Measurements from ENCODE around the gene TNS3. TPM values are rescaled to one million over a fixed set of nuclear protein-coding genes. Genes with fewer than 3 reads are reported as not detected.

The TNS3 gene
- total RNA-seq, 2 donors from 2014 or later: 2.3 to 2.6 TPM

DNA sequence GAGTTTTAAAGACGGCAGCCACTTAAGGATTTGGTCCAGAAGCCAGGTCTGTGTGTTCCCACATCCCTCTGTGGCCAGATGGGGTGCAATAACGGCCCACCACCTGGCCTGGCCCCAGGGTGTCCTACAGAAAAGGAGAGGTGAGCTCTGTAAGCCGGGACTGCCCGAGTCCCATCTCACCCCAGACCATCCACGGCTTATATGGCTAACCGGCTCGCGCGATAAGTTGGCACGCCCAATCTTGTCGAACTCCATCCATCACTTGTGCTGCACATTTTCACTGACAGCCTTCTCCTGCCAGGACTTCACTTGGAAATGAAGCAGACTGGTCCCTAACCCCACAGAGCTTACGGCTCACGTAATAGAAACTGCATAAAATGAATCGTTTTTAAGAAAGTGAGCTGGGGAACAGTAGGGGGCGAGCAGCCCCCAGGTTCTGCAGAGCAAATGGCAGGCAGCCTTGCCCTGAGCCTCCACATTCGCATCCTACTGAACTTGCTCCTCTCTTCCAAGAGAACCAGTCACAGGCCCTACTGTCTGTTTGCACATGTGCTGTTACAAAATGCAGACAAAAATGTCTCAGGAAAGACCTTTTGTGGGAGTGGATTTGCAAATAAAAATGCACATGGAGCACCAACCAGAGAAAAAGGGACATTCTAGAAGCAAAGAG is 98.2 kb downstream of the TNS3 start:
- no peaks in the 10 kb centered on the region for H3K36me3 Mint-ChIP-seq (ENCODE audit: low read depth)
- no peak for DNase-seq

DNA sequence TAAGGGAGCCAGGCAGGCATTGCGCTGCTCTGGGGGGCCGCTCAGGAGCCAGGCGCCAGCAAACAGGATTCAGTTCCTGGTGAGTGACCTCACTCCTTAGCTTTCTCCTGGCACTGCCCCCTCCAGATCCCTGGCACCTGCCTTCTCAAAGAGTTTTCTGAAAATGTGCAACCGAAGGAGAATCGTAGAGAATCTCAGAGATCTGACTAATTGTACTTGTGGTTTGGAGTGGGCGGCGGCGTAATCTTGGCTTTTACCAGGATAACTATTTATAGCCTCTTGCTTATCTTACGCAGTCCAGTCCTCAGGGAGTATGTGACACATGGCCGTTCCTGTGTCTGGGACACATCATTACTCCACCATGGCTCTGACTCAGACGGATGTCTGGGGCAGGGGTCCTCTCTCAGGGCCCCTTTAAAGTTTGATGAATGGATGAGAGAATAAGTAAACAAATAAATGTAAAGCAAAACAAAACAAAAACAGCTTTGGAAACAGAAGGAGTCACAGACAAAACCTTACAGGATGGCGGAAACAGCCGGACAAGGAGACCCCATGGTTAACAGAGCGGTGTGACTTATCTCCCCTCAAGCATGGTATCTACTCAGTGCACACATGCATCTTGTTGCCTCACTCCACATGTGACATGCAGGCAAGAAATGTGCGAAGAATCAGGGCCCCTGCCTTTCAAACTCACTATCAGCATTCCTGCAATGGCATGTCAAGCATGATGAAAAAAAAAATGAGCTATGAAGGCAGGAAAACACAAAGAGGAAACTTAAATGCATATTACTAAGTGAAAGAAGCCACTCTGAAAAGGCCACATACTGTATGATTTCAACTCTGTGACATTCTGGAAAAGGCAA is 99.7 kb downstream of the TNS3 start:
- H3K9me3 ChIP-seq (ENCODE audit: control insufficient read depth, low read length, poor library complexity, severe bottlenecking): no peaks in the 10 kb centered on the region
- ATAC-seq (no peak), DNase-seq (no peak)
- no peak overlapping the region for H3K4me3 Mint-ChIP-seq
- H3K4me1 Mint-ChIP-seq: no peaks in the 10 kb centered on the region
- no peaks in the 10 kb centered on the region for H3K27me3 Mint-ChIP-seq
- H3K27ac Mint-ChIP-seq: no peak overlapping the region
- H3K36me3 Mint-ChIP-seq (ENCODE audit: low read depth): no peaks in the 10 kb centered on the region

More for the DNA sequence above, 98.2 kb downstream of the TNS3 start:
- no peak for ATAC-seq
- no peaks in the 10 kb centered on the region for H3K4me1 Mint-ChIP-seq
- no peaks in the 10 kb centered on the region for H3K9me3 ChIP-seq (ENCODE audit: control insufficient read depth, low read length, poor library complexity, severe bottlenecking)
- no peaks in the 10 kb centered on the region for H3K27me3 Mint-ChIP-seq
- no peak overlapping the region for H3K4me3 Mint-ChIP-seq
- H3K27ac Mint-ChIP-seq: no peak overlapping the region

DNA sequence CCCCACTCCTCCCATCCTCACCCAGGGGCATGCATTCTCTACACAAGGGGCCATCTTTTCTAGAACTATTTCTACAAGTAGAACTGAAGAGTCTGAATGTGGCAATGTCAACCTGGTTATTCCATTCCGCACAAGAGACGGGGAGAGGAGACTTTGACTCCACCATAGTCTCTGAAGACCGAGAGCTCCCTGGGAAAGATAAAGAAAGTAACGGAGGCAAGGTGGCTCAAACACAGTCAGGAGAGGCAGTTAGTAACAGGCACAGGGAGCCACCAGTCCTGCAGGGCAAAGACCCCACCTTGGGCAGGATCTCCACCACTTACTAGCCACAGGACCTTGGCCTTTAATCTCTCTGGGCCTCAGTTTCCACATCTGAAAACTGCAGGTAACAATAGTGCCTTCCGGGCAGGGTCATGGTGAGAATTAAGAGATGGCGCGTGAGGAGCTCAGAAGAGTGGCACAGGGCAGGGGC is 100.3 kb downstream of the TNS3 start:
- DNase-seq (no peak), ATAC-seq (no peak)
- Mint-ChIP-seq H3K4me1 (no peaks in the 10 kb centered on the region), H3K27ac (no peak overlapping the region), H3K36me3 (ENCODE audit: low read depth) (no peaks in the 10 kb centered on the region), H3K4me3 (no peak overlapping the region), H3K27me3 (no peaks in the 10 kb centered on the region)
- H3K9me3 ChIP-seq (ENCODE audit: control insufficient read depth, low read length, poor library complexity, severe bottlenecking): no peaks in the 10 kb centered on the region

DNA sequence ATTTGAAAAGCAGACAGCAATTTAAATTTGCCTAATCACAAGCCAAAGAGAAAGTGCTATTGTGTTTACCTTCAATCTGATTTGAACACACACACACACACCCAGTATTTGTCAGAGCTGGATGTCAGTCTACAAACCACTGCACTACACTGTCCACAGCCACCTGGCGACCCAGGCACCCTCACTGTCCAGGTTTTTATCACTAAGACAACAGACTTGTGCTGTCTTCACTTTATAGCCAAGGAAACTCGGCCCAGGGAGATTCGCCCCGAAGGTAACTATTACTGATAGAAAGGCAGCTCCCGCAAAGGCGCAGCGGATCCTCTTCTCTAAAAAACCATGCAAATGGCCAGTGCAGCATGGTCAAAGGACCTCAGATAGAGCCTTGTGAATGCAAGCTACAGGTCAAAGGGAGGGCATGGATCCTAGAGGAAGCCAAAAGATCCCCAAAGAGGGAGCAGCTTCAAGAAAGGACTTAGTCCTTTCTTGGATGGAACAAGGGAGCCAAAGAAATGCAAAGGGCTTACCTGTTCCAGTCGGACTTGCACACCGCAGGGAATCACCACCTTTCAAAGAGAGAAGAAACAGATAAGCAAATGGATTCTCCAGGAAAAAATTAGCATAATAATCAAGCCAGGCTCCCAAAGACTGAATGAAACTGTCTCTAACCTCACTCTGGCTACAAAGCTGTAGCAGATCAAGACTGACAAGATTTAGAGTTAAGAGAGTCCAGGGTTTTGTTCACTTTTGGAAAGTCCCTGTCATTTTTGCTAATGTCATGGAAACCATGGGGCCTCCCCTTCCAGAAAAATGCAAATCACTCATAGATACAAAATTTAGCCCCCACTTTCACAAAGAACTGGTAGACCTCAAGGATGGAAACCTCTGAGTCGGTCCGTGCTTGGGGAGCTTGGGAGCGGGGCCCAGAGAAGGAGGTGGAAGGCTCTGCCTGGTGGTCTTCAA is 101.1 kb downstream of the TNS3 start:
- H3K27ac Mint-ChIP-seq: no peak overlapping the region
- H3K4me3 Mint-ChIP-seq: no peak overlapping the region
- H3K4me1 Mint-ChIP-seq: no peaks in the 10 kb centered on the region
- no peaks in the 10 kb centered on the region for H3K27me3 Mint-ChIP-seq
- no peaks in the 10 kb centered on the region for H3K36me3 Mint-ChIP-seq (ENCODE audit: low read depth)
- no peaks in the 10 kb centered on the region for H3K9me3 ChIP-seq (ENCODE audit: control insufficient read depth, low read length, poor library complexity, severe bottlenecking)
- DNase-seq (no peak), ATAC-seq (no peak)

DNA sequence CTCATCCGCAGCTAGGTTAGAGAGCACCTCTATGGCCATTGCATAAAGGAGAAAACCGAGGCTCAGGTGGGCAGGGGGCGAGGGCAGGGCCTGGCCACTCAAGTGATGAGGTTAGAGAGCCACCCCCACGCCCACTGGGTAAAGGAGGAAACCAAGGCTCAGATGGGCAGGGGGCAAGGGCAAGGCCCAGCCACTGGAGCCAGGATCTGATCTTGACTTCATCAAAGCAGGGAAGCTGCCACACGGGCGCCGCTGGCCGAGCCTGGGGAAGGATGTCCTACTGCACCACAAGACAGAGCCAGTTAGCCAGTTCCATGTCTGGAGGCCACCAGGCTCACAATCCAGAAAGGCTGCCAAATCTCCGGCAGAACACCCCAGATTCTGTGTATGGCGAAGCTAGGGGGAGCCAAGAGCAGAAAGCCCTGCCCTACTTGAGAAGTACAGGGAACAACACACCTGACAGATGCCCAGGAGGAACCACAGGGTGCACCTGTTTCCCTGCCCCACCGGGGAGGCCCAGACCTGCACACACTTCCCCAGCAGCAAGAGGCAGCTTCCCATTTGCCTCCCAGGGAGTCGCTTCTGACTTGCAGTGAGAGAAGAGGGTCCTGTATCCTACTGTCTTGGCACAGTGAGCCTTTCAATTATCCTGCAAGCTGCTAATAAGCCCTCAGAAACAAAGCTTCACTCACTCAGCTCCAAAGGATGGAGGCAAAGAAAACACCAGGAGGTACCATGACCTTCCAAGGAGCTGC is 101.9 kb downstream of the TNS3 start:
- Mint-ChIP-seq H3K27ac (no peak overlapping the region), H3K27me3 (no peaks in the 10 kb centered on the region), H3K36me3 (ENCODE audit: low read depth) (no peaks in the 10 kb centered on the region), H3K4me3 (no peak overlapping the region), H3K4me1 (no peaks in the 10 kb centered on the region)
- no peak for DNase-seq
- ATAC-seq: no peak
- H3K9me3 ChIP-seq (ENCODE audit: control insufficient read depth, low read length, poor library complexity, severe bottlenecking): no peaks in the 10 kb centered on the region

DNA sequence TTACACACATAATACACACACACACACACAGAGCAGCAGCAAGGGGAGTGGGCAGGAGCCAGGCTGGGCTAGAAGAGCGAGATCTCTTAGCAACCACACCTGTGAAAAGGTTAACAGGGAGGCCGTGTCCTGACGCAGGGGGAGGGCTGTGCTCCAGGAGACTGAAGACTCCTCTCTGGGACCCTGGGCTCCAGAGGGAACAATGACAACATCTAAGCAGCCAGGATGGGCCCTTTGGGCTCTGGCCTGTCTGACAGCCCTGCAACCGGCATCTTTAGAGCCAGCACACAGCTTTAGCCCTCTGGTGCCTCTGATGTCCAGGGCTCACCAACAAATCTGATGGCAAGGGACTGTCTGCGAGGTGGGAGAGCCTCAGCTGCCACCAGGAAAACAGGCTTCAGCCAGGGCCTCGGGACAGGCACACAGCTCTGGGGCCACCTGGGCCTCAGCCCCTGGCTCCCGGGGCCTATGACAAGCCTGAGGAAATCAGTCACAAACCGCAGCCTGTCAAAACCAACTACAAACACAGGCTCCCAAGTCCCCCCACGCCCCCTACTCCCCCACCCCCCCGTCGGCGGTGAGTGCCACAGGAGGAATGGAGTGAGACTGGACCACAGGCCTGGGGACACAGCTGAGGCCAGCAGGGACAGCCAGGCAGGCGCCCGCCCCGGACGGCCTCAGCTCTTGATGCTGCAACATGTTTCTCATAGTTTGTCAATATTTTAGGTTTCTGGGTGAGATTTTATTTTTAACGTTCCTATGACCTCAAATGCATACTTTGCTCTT is 102.8 kb downstream of the TNS3 start:
- H3K36me3 Mint-ChIP-seq (ENCODE audit: low read depth): no peaks in the 10 kb centered on the region
- no peaks in the 10 kb centered on the region for H3K9me3 ChIP-seq (ENCODE audit: control insufficient read depth, low read length, poor library complexity, severe bottlenecking)
- no peaks in the 10 kb centered on the region for H3K27me3 Mint-ChIP-seq
- H3K27ac Mint-ChIP-seq: no peak overlapping the region
- DNase-seq (no peak), ATAC-seq (no peak)
- H3K4me3 Mint-ChIP-seq: no peak overlapping the region
- no peaks in the 10 kb centered on the region for H3K4me1 Mint-ChIP-seq

DNA sequence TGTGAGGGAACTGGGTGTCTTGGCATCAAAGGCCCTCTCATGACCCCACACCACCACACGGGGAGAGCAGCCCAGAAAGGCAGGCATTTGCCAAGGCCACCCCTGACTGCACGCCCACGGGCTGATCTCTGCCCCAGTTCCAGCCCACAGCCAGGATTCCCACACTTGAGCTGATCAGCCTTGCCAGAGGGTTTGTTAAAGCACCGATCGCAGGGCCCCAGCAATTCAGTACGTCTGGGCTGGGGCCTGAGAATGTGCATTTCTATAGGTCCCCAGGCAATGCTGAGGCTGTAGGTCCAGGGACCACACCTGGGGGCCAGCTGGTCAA is 103.9 kb downstream of the TNS3 start:
- no peaks in the 10 kb centered on the region for H3K27me3 Mint-ChIP-seq
- ATAC-seq (no peak), DNase-seq (no peak)
- H3K4me3 Mint-ChIP-seq: no peak overlapping the region
- H3K27ac Mint-ChIP-seq: no peak overlapping the region
- H3K9me3 ChIP-seq (ENCODE audit: control insufficient read depth, low read length, poor library complexity, severe bottlenecking): no peaks in the 10 kb centered on the region
- H3K36me3 Mint-ChIP-seq (ENCODE audit: low read depth): no peaks in the 10 kb centered on the region
- H3K4me1 Mint-ChIP-seq: no peaks in the 10 kb centered on the region

DNA sequence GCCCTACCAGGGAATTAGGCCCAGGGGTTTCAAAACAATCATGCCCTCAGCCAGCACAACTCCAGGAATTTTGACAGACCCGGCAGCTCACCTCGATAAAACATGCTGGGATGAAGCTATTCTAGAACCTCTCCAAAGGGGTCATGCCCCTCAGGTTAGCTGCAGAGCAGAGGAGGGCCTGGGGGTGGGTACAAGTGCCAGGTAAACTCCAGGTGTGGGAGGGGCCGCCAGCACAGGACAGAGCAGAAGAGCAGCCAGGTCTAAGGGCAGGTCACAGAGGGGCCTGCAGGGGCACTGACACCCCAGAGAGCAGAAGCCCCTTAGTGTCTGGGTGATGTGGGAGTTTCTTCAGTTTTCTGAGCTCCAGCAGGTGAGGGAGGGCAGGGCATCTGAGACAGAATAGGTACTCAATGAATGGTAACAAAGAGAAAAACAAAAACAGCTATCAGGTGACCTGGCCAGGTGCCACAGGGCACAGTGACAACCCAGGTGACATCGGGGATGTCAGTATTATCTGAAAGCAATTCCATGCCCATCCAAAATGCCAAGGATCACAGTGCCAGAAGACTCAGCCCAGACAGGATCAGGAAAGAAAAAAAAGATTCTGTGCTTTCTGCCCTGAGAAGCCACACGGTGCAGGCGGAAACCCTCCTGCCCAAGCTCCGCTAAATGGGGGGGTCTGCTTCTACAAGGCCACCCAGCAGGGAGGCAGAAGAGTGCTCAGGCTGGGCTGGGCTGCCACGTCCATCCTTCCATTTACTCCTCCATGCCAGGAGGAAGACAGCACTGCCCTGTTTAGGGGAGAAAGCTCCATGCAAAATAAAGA is 104.5 kb downstream of the TNS3 start:
- Mint-ChIP-seq H3K4me3 (no peak overlapping the region), H3K27me3 (no peaks in the 10 kb centered on the region), H3K36me3 (ENCODE audit: low read depth) (no peaks in the 10 kb centered on the region), H3K4me1 (no peaks in the 10 kb centered on the region), H3K27ac (no peak overlapping the region)
- no peak for DNase-seq
- no peaks in the 10 kb centered on the region for H3K9me3 ChIP-seq (ENCODE audit: control insufficient read depth, low read length, poor library complexity, severe bottlenecking)
- no peak for ATAC-seq

DNA sequence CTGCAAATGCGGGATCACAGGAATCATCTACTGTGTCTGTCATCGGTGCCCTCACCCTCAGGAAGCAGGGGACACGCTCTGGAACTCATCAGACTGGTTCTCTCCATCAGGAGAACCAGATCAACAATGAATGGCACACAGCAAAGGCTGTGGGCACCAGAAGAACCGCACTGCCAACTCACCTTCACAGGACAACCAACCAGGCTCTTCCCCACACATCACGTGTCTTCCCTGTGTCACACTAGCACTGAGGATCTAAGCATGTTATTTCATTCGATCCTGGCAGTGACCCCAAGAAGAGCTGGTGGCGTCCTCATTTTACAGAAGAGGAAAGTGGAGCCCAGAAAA is 106.1 kb downstream of the TNS3 start:
- no peaks in the 10 kb centered on the region for H3K4me1 Mint-ChIP-seq
- no peaks in the 10 kb centered on the region for H3K36me3 Mint-ChIP-seq (ENCODE audit: low read depth)
- ATAC-seq (no peak), DNase-seq (no peak)
- H3K9me3 ChIP-seq (ENCODE audit: control insufficient read depth, low read length, poor library complexity, severe bottlenecking): no peaks in the 10 kb centered on the region
- H3K27me3 Mint-ChIP-seq: no peaks in the 10 kb centered on the region
- no peak overlapping the region for H3K4me3 Mint-ChIP-seq
- H3K27ac Mint-ChIP-seq: no peak overlapping the region

DNA sequence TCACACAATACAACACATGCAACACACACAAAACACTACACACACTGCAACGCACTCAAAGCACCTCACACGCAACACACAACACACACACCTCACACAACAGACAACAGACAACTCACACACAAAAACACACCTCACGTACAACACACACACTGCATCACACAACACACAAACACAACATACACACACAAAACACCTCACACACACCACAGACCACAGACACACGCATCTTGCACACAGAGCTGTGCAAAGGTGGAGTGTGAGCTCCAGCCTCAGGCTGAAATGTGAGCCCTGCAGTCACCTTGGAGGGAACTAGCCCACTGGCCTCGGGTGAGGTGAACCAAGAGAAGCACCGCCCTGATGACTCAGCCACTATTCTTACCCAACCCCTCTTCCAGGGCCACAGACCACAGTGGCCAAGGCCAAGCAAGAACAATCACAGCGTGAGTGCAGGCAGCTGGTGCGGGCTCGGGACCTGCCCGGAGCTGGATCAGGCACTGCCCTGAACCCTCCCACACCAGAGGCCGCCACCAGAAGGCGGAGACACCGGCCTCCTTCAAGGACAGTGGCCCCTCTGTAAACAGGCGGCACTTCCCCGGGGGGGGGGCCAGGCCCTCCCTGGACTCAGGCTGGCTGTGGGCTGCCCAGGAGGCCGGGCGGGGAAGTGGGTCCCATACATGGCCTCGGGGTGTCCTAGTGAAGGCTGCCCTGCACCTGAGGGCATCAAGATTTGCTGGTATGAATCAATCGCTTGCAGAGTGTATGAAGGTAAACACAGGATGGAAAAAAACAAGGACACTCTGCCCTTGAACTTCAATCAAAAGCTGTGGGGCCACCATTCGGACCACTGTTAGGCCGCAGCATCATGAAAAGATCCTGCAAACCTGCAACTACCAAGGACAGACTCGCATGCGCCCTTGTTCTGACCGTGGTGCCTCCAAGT is 106.7 kb downstream of the TNS3 start:
- DNase-seq: no peak
- H3K36me3 Mint-ChIP-seq (ENCODE audit: low read depth): no peaks in the 10 kb centered on the region
- no peak overlapping the region for H3K27ac Mint-ChIP-seq
- no peaks in the 10 kb centered on the region for H3K9me3 ChIP-seq (ENCODE audit: control insufficient read depth, low read length, poor library complexity, severe bottlenecking)
- no peaks in the 10 kb centered on the region for H3K4me1 Mint-ChIP-seq
- H3K27me3 Mint-ChIP-seq: no peaks in the 10 kb centered on the region
- ATAC-seq: peak; percentile 50
- H3K4me3 Mint-ChIP-seq: no peak overlapping the region

Data from T-helper 17 cell (primary cell).